B cell (primary cell): Measurements from ENCODE around the gene RAB3IL1. TPM values are rescaled to one million over a fixed set of nuclear protein-coding genes. Genes with fewer than 3 reads are reported as not detected.

Experiments
- ATAC-seq: fragments of 200-7000 bp; cut with Tn5 transposase; one replicate; pipeline ENCODE4 v1.10.0; 2021; ENCODE audit warnings: low read depth, mild to moderate bottlenecking, moderate number of reproducible peaks, moderate library complexity
- CTCF ChIA-PET: fragments of 350-600 bp; sonication (Branson Sonifier 250); formaldehyde crosslinking; loops from one replicate; lab custom pipeline; 2021; ENCODE audit warnings: antibody characterized with exemption, inconsistent platforms; lab: Charles Lee
- POLR2A ChIA-PET: fragments of 350-600 bp; sonication (Branson Sonifier 250); formaldehyde crosslinking; loops from one replicate; lab custom pipeline; 2021; ENCODE audit warnings: antibody characterized with exemption; lab: Charles Lee
- DNase-seq: peaks from one replicate; pipeline ENCODE4 v3.0.0; 2013
- H2AFZ ChIP-seq: 2 replicates; pipeline ENCODE4 v1.6.1; 2012; ENCODE audit warnings: mild to moderate bottlenecking, low read depth, low read length; ENCODE audit not compliant: insufficient read depth, poor library complexity, severe bottlenecking
- H3K27ac ChIP-seq, 2 donors: 1 replicate in 1 of 2; 2 replicates in 1 of 2; pipeline ENCODE4 v1.5.1; 2012 to 2013; ENCODE audit warnings: low read length in 2 of 2, mild to moderate bottlenecking in 2 of 2, moderate library complexity in 1 of 2
- H3K27me3 ChIP-seq, 4 experiments: fragments of 200-600 bp in 1 of 4; sonication (generic) in 1 of 4; replicated peaks in 1 of 4; 1 replicate in 2 of 4; 2 replicates in 2 of 4; pipeline versions ENCODE4 v1.6.1 to v1.7.0; 2013 to 2016; ENCODE audit warnings: low read length in 3 of 4, mild to moderate bottlenecking in 2 of 4, mixed read lengths in 1 of 4, moderate library complexity in 1 of 4; ENCODE audit not compliant: insufficient read depth in 4 of 4, control insufficient read depth in 3 of 4; ENCODE audit errors: control extremely low read depth in 1 of 4
- H3K36me3 ChIP-seq, 2 experiments: replicated peaks in 1 of 2; 1 replicate in 1 of 2; 2 replicates in 1 of 2; pipeline versions ENCODE4 v1.6.1 to v1.7.1; 2013; ENCODE audit warnings: low read length in 1 of 2; ENCODE audit not compliant: insufficient read depth in 2 of 2, control insufficient read depth in 1 of 2; ENCODE audit errors: control extremely low read depth in 1 of 2, extremely low read depth in 1 of 2
- H3K4me1 ChIP-seq, 2 donors: fragments of 200-600 bp in 1 of 2; sonication (generic) in 1 of 2; 1 replicate in 1 of 2; 2 replicates in 1 of 2; pipeline versions ENCODE4 v1.5.1 to v1.6.1; 2013 to 2017; ENCODE audit warnings: low read length in 2 of 2; ENCODE audit not compliant: control insufficient read depth in 2 of 2, insufficient read depth in 2 of 2
- H3K4me2 ChIP-seq: replicated peaks from 2 replicates; pipeline ENCODE3; 2012; ENCODE audit warnings: mild to moderate bottlenecking, low read depth, low read length; ENCODE audit not compliant: poor library complexity, severe bottlenecking
- H3K4me3 ChIP-seq, 5 experiments: fragments of 200-600 bp in 1 of 5; sonication (generic) in 1 of 5; 1 replicate in 3 of 5; 2 replicates in 2 of 5; pipeline versions ENCODE4 v1.5.1 to v1.7.0; 2011 to 2016; ENCODE audit warnings: low read length in 4 of 5, mild to moderate bottlenecking in 4 of 5, low read depth in 2 of 5, control low read depth in 1 of 5, moderate library complexity in 1 of 5; ENCODE audit not compliant: insufficient read depth in 1 of 5; ENCODE audit errors: control extremely low read depth in 1 of 5, extremely low read depth in 1 of 5
- H3K79me2 ChIP-seq: fragments of 200-600 bp; sonication (generic); one replicate; pipeline ENCODE4 v1.6.0; 2016; ENCODE audit warnings: low read length; ENCODE audit not compliant: control insufficient read depth, insufficient read depth
- H3K9ac ChIP-seq: fragments of 200-600 bp; sonication (generic); 2 replicates; pipeline ENCODE4 v1.6.1; 2017; ENCODE audit warnings: mild to moderate bottlenecking, low read length, moderate library complexity
- H3K9me3 ChIP-seq, 3 donors: one replicate each; pipeline versions ENCODE4 v1.6.1 to v1.7.1; 2013; ENCODE audit warnings: low read length in 2 of 3; ENCODE audit not compliant: control insufficient read depth in 2 of 3, insufficient read depth in 1 of 3; ENCODE audit errors: control extremely low read depth in 1 of 3
- H4K20me1 ChIP-seq: 2 replicates; pipeline ENCODE4 v1.6.0; 2012; ENCODE audit warnings: mild to moderate bottlenecking, low read length; ENCODE audit not compliant: insufficient read depth, control insufficient read depth, poor library complexity, severe bottlenecking
- H3K27ac Mint-ChIP-seq: one replicate; pipeline ENCODE4 v1.8.0; 2021; ENCODE audit warnings: mixed read lengths
- H3K27me3 Mint-ChIP-seq: one replicate; pipeline ENCODE4 v1.8.0; 2021; ENCODE audit warnings: mixed read lengths
- H3K4me1 Mint-ChIP-seq: one replicate; pipeline ENCODE4 v1.8.0; 2021; ENCODE audit warnings: mixed read lengths
- H3K4me3 Mint-ChIP-seq: one replicate; pipeline ENCODE4 v1.8.0; 2021; ENCODE audit warnings: mixed read lengths
- H3K9me3 Mint-ChIP-seq: one replicate; pipeline ENCODE4 v1.8.0; 2022; ENCODE audit warnings: mixed read lengths; ENCODE audit not compliant: insufficient read depth
- EZH2 ChIP-seq: IDR thresholded peaks from 2 replicates; pipeline ENCODE4 v1.6.1; 2012; ENCODE audit warnings: borderline replicate concordance, low read depth, mild to moderate bottlenecking, moderate library complexity, low read length; ENCODE audit not compliant: insufficient read depth, poor library complexity, severe bottlenecking
- WGBS: methylation state at CpG from one replicate; pipeline ENCODE4 v1.1.5; 2013; ENCODE audit warnings: missing lambda C conversion rate; ENCODE audit not compliant: insufficient coverage; 5-methylcytosine and 5-hydroxymethylcytosine counted together
- intact Hi-C: fragments of 100-400 bp; cut with micrococcal nuclease; formaldehyde crosslinking; loops from one replicate; pipeline ENCODE4 v1.10.0; 2022
- polyA plus RNA-seq: library from polyadenylated mRNA; depleted of rRNA; stranded (reverse); fragments of >200 nt; gene quantifications from 2 replicates; pipeline ENCODE4 v1.2.3, GENCODE V29; 2012
- total RNA-seq, 2 donors: library from RNA; stranded (reverse); fragments of 120-200 nt in 1 of 2; gene quantifications; 1 replicate in 1 of 2; 2 replicates in 1 of 2; pipeline versions ENCODE4 v1.2.3 to v1.2.4, GENCODE V29; 2013 to 2022
- TF ChIP-seq, protein P1 (sequence below): fragments of 200-600 bp; IDR thresholded peaks from one replicate; pipeline ENCODE4 v1.8.0; 2022; ENCODE audit warnings: antibody characterized with exemption, mild to moderate bottlenecking

RAB3IL1 gene
- total and polyA plus RNA-seq, 2 donors (not counting 1 experiment from before 2014, with no cell fraction given) = 0.27 TPM; not detected in 1

DNA sequence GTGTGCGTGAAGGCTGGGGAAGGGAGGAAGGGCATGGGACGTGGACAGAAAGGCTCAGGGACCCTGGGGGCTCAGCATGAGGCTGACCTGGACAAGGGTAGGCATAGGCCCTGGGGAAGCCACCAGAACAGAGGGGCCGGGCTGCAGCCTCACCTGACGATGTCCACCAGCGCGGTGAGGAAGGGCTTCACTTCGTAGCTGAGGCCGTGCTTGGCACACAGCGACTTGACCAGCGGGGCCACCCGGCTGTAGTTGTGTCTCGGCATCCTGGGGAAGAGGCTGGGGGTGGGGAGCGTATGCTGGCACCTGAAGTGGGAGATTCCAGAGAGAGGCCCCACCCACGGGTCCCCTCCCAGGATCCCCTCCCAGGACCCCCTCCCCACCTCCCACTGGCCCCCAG lies 41.7 kb downstream of the RAB3IL1 start:
- no peak for ATAC-seq
- peaks cover 26 to 31% of the 10 kb centered on the region in 2 donors for H3K4me1 ChIP-seq
- no peak overlapping the region for H3K4me3 Mint-ChIP-seq
- 100% methylated on average over 13 of the region's 14 CpGs for WGBS
- CTCF ChIA-PET = interaction anchor here (0.9 to 17.9 kb wide), 7 partner anchors 17 to 233 kb away, joined by 3 to 307 read pairs (median 114); partner anchors contain the start of gene BEST1
- H3K9me3 ChIP-seq = no peaks in the 10 kb centered on the region
- H3K4me2 ChIP-seq = no peak overlapping the region
- H4K20me1 ChIP-seq = no peaks in the 10 kb centered on the region
- TF ChIP-seq, protein P1, sequence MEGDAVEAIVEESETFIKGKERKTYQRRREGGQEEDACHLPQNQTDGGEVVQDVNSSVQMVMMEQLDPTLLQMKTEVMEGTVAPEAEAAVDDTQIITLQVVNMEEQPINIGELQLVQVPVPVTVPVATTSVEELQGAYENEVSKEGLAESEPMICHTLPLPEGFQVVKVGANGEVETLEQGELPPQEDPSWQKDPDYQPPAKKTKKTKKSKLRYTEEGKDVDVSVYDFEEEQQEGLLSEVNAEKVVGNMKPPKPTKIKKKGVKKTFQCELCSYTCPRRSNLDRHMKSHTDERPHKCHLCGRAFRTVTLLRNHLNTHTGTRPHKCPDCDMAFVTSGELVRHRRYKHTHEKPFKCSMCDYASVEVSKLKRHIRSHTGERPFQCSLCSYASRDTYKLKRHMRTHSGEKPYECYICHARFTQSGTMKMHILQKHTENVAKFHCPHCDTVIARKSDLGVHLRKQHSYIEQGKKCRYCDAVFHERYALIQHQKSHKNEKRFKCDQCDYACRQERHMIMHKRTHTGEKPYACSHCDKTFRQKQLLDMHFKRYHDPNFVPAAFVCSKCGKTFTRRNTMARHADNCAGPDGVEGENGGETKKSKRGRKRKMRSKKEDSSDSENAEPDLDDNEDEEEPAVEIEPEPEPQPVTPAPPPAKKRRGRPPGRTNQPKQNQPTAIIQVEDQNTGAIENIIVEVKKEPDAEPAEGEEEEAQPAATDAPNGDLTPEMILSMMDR = no peak
- no peak for TF ChIP-seq EZH2
- no peak overlapping the region for H3K9ac ChIP-seq
- no peaks in the 10 kb centered on the region for H3K9me3 Mint-ChIP-seq
- H3K27ac Mint-ChIP-seq = no peak overlapping the region
- no peak overlapping the region for H3K27ac ChIP-seq
- H3K27me3 ChIP-seq = peaks cover 0 to 3% (median 0%) of the 10 kb centered on the region in 4 experiments
- H3K4me3 ChIP-seq = no peak overlapping the region
- POLR2A ChIA-PET = interaction anchor here (0.7 kb wide), 1 partner anchor 1688 kb away, joined by 4 read pairs; no protein-coding TSS in a partner anchor
- no peaks in the 10 kb centered on the region for H3K79me2 ChIP-seq
- peaks cover 0 to 14% of the 10 kb centered on the region in 2 experiments for H3K36me3 ChIP-seq
- intact Hi-C loops = no loop called here
- no peaks in the 10 kb centered on the region for H3K27me3 Mint-ChIP-seq
- DNase-seq = no peak
- H3K4me1 Mint-ChIP-seq = peaks cover 34% of the 10 kb centered on the region
- H2AFZ ChIP-seq = no peak overlapping the region

DNA sequence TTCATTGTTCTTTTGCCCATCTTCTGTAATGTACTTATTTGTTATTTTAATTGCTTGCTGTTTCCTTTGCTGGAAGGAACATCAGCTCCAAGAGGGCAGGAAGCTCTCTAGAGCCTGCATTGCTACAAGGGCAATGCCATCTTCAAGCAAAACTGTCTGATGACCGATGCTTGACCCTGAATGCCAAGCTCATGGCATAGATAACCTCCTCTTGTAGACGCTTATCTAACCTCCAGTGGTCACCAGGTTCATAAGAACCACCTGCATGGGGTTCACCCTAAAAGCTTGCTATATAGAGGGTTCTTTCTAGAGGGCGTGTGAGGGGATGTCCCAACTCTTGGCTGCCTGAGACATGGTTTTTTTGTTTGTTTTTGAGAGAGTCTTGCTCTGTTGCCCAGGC lies 42.5 kb downstream of the RAB3IL1 start:
- H3K9me3 Mint-ChIP-seq = no peaks in the 10 kb centered on the region
- H3K9ac ChIP-seq = no peak overlapping the region
- no peaks in the 10 kb centered on the region for H4K20me1 ChIP-seq
- H3K79me2 ChIP-seq = no peaks in the 10 kb centered on the region
- no peak overlapping the region for H3K27ac ChIP-seq
- no peak for DNase-seq
- H2AFZ ChIP-seq = no peak overlapping the region
- peaks cover 17 to 25% of the 10 kb centered on the region in 2 donors for H3K4me1 ChIP-seq
- H3K4me2 ChIP-seq = no peak overlapping the region
- H3K4me3 ChIP-seq = no peak overlapping the region
- H3K27ac Mint-ChIP-seq = no peak overlapping the region
- 71% methylated on average over 2 of the region's 3 CpGs for WGBS
- intact Hi-C loops = no loop called here
- ATAC-seq = no peak
- no peaks in the 10 kb centered on the region for H3K9me3 ChIP-seq
- H3K27me3 Mint-ChIP-seq = no peaks in the 10 kb centered on the region
- ChIA-PET POLR2A (no interaction called here), CTCF (interaction anchor here (0.9 to 17.9 kb wide), 6 partner anchors 17 to 234 kb away, joined by 3 to 307 read pairs (median 128); partner anchors contain the start of gene BEST1)
- TF ChIP-seq EZH2 = no peak
- TF ChIP-seq, protein P1 = no peak
- peaks cover 25% of the 10 kb centered on the region for H3K4me1 Mint-ChIP-seq
- H3K36me3 ChIP-seq = peaks cover 0 to 14% of the 10 kb centered on the region in 2 experiments
- peaks cover 0 to 4% (median 0%) of the 10 kb centered on the region in 4 experiments for H3K27me3 ChIP-seq
- H3K4me3 Mint-ChIP-seq = no peak overlapping the region
